Activated T-helper 2 cell treated with anti-CD3 and anti-CD28 coated beads, Interferon-gamma antibody, Interleukin-2, Interleukin-4, amounts not matched to agents 10 μg/mL and 5 μg/mL and 100 μg/mL, durations not matched to agents 14 hours and 24 hours and 36 hours (primary cell): ENCODE results near the gene ITGA8. TPM values are rescaled to one million over a fixed set of nuclear protein-coding genes. Genes with fewer than 3 reads are reported as not detected.
"Not testable (repeated sequence)": the region's sequence is repeated elsewhere in the genome, so short reads cannot be mapped to it uniquely, and the experiment has no call there.

Experiments
- DNase-seq: peaks from one replicate; pipeline ENCODE4 v3.0.0; 2021; ENCODE audit warnings: low spot score
- H3K27ac Mint-ChIP-seq: one replicate; pipeline ENCODE4 v1.8.0; 2021; ENCODE audit warnings: mixed read lengths
- H3K27me3 Mint-ChIP-seq: one replicate; pipeline ENCODE4 v1.8.0; 2021; ENCODE audit warnings: low read depth, mixed read lengths
- H3K36me3 Mint-ChIP-seq: one replicate; pipeline ENCODE4 v1.8.0; 2021; ENCODE audit warnings: low read depth, mixed read lengths
- H3K4me1 Mint-ChIP-seq: one replicate; pipeline ENCODE4 v1.8.0; 2021; ENCODE audit warnings: low read depth, mixed read lengths
- H3K4me3 Mint-ChIP-seq: one replicate; pipeline ENCODE4 v1.8.0; 2021; ENCODE audit warnings: low read depth, mild to moderate bottlenecking, moderate library complexity, mixed read lengths
- H3K9me3 Mint-ChIP-seq: one replicate; pipeline ENCODE4 v1.8.0; 2021; ENCODE audit warnings: mixed read lengths
- intact Hi-C: fragments of 100-400 bp; cut with micrococcal nuclease; formaldehyde crosslinking; loops from one replicate; pipeline ENCODE4 v1.15.1; 2023
- total RNA-seq: library from RNA; stranded (reverse); gene quantifications from 2 replicates; pipeline ENCODE4 v1.2.3, GENCODE V29; 2022

ITGA8 gene
- total RNA-seq: not detected in 2 replicates

- Mint-ChIP-seq H3K27me3 (peaks cover 48% of the 10 kb centered on the region), H3K4me1 (no peaks in the 10 kb centered on the region), H3K36me3 (no peaks in the 10 kb centered on the region), H3K4me3 (no peak within 1 kb of the TSS), H3K27ac (no peak within 1 kb of the TSS), H3K9me3 (no peaks in the 10 kb centered on the region)
- intact Hi-C loops: loop anchor here (10.0 kb wide), 1 partner anchor 135 kb away; no protein-coding TSS in a partner anchor
- DNase-seq: no peak
Observed at GRCh38 chr10:15719899-15720634, at the start of gene ITGA8. TSS of gene ITGA8 (minus strand) at chr10:15719922. CDS start at chr10:15719771, 151 bp downstream.

- Mint-ChIP-seq H3K9me3 (no peaks in the 10 kb centered on the region), H3K4me1 (no peaks in the 10 kb centered on the region), H3K4me3 (no peak overlapping the region), H3K27me3 (no peaks in the 10 kb centered on the region), H3K36me3 (no peaks in the 10 kb centered on the region), H3K27ac (no peak overlapping the region)
- DNase-seq: no peak
- intact Hi-C loops: no loop called here
Observed at GRCh38 chr10:15764892-15765454, 45.3 kb upstream of the ITGA8 start.

GRCh38 chr10:15763006-15763405 lies 43.3 kb upstream of the ITGA8 start:
- Mint-ChIP-seq H3K27ac (no peak overlapping the region), H3K4me1 (no peaks in the 10 kb centered on the region), H3K4me3 (no peak overlapping the region), H3K27me3 (peaks cover 4% of the 10 kb centered on the region), H3K9me3 (no peaks in the 10 kb centered on the region), H3K36me3 (no peaks in the 10 kb centered on the region)
- no peak for DNase-seq
- intact Hi-C loops: no loop called here

- intact Hi-C loops, H3K27ac Mint-ChIP-seq, H3K27me3 Mint-ChIP-seq, H3K4me1 Mint-ChIP-seq, DNase-seq, H3K9me3 Mint-ChIP-seq, H3K36me3 Mint-ChIP-seq, H3K4me3 Mint-ChIP-seq: not testable (repeated sequence)
Observed at GRCh38 chr10:15762239-15762638, 42.5 kb upstream of the ITGA8 start.

- H3K36me3 Mint-ChIP-seq, DNase-seq, H3K9me3 Mint-ChIP-seq, H3K27me3 Mint-ChIP-seq, H3K4me1 Mint-ChIP-seq, intact Hi-C loops, H3K4me3 Mint-ChIP-seq, H3K27ac Mint-ChIP-seq: not testable (repeated sequence)
Observed at GRCh38 chr10:15761224-15761623, 41.5 kb upstream of the ITGA8 start.

GRCh38 chr10:15760681-15761080 lies 41.0 kb upstream of the ITGA8 start:
- no peak overlapping the region for H3K27ac Mint-ChIP-seq

GRCh38 chr10:15759265-15759664 lies 39.5 kb upstream of the ITGA8 start:
- no peaks in the 10 kb centered on the region for H3K36me3 Mint-ChIP-seq
- intact Hi-C loops: no loop called here
- H3K4me1 Mint-ChIP-seq: no peaks in the 10 kb centered on the region
- no peak for DNase-seq
- no peak overlapping the region for H3K27ac Mint-ChIP-seq
- peaks cover 11% of the 10 kb centered on the region for H3K27me3 Mint-ChIP-seq
- no peaks in the 10 kb centered on the region for H3K9me3 Mint-ChIP-seq
- H3K4me3 Mint-ChIP-seq: no peak overlapping the region

More at GRCh38 chr10:15760681-15761080, 41.0 kb upstream of the ITGA8 start:
- no peaks in the 10 kb centered on the region for H3K36me3 Mint-ChIP-seq
- intact Hi-C loops: no loop called here
- H3K27me3 Mint-ChIP-seq: peaks cover 11% of the 10 kb centered on the region
- DNase-seq: no peak
- H3K4me3 Mint-ChIP-seq: no peak overlapping the region
- H3K9me3 Mint-ChIP-seq: no peaks in the 10 kb centered on the region
- H3K4me1 Mint-ChIP-seq: no peaks in the 10 kb centered on the region

- Mint-ChIP-seq H3K36me3 (no peaks in the 10 kb centered on the region), H3K9me3 (no peaks in the 10 kb centered on the region), H3K4me3 (no peak overlapping the region), H3K27ac (no peak overlapping the region), H3K27me3 (peaks cover 11% of the 10 kb centered on the region), H3K4me1 (no peaks in the 10 kb centered on the region)
- no peak for DNase-seq
- intact Hi-C loops: no loop called here
Observed at GRCh38 chr10:15758618-15759017, 38.9 kb upstream of the ITGA8 start.

GRCh38 chr10:15754937-15755336 lies 35.2 kb upstream of the ITGA8 start:
- Mint-ChIP-seq H3K36me3 (no peaks in the 10 kb centered on the region), H3K27ac (no peak overlapping the region), H3K4me3 (no peak overlapping the region), H3K27me3 (peaks cover 11% of the 10 kb centered on the region), H3K4me1 (no peaks in the 10 kb centered on the region), H3K9me3 (no peaks in the 10 kb centered on the region)
- no peak for DNase-seq
- intact Hi-C loops: no loop called here

GRCh38 chr10:15751046-15751445 lies 31.3 kb upstream of the ITGA8 start:
- Mint-ChIP-seq H3K4me3 (no peak overlapping the region), H3K27me3 (peaks cover 4% of the 10 kb centered on the region), H3K9me3 (no peaks in the 10 kb centered on the region), H3K4me1 (no peaks in the 10 kb centered on the region), H3K27ac (no peak overlapping the region), H3K36me3 (no peaks in the 10 kb centered on the region)
- no peak for DNase-seq
- intact Hi-C loops: no loop called here

- intact Hi-C loops: loop anchor here (1.0 kb wide), 1 partner anchor 30 kb away; no protein-coding TSS in a partner anchor
- no peak overlapping the region for H3K4me3 Mint-ChIP-seq
- no peaks in the 10 kb centered on the region for H3K36me3 Mint-ChIP-seq
- H3K9me3 Mint-ChIP-seq: no peaks in the 10 kb centered on the region
- no peaks in the 10 kb centered on the region for H3K4me1 Mint-ChIP-seq
- H3K27ac Mint-ChIP-seq: no peak overlapping the region
- H3K27me3 Mint-ChIP-seq: peaks cover 7% of the 10 kb centered on the region
- no peak for DNase-seq
Observed at GRCh38 chr10:15748126-15748525, 28.4 kb upstream of the ITGA8 start.

- no peak overlapping the region for H3K27ac Mint-ChIP-seq
- H3K36me3 Mint-ChIP-seq: no peaks in the 10 kb centered on the region
- intact Hi-C loops: loop anchor here (1.0 kb wide), 1 partner anchor 31 kb away; no protein-coding TSS in a partner anchor
- H3K9me3 Mint-ChIP-seq: no peaks in the 10 kb centered on the region
- no peak for DNase-seq
- no peaks in the 10 kb centered on the region for H3K4me1 Mint-ChIP-seq
- H3K27me3 Mint-ChIP-seq: peaks cover 7% of the 10 kb centered on the region
- H3K4me3 Mint-ChIP-seq: no peak overlapping the region
Observed at GRCh38 chr10:15747632-15748031, 27.9 kb upstream of the ITGA8 start.

- no peak for DNase-seq
- Mint-ChIP-seq H3K9me3 (no peaks in the 10 kb centered on the region), H3K36me3 (no peaks in the 10 kb centered on the region), H3K27ac (no peak overlapping the region), H3K27me3 (peaks cover 10% of the 10 kb centered on the region), H3K4me1 (no peaks in the 10 kb centered on the region), H3K4me3 (no peak overlapping the region)
- intact Hi-C loops: no loop called here
Observed at GRCh38 chr10:15745751-15746150, 26.0 kb upstream of the ITGA8 start.
